ENCODE results near the gene DHX32. TPM values are rescaled to one million over a fixed set of nuclear protein-coding genes. Genes with fewer than 3 reads are reported as not detected.
A peak's percentile ranks its signal among the peaks of the same experiment; 100 is the strongest.

The DHX32 gene
- total RNA-seq, 1 experiment from 2014 or later: 35.7 TPM

GRCh38 chr10:125844751-125845221 lies 36.3 kb downstream of the DHX32 start:
- H3K27ac ChIP-seq: no peak overlapping the region
- no peaks in the 10 kb centered on the region for H3K27me3 ChIP-seq
- no peaks in the 10 kb centered on the region for H3K4me1 ChIP-seq
- DNase-seq: no peak
- H3K9me3 ChIP-seq (replicated peaks): no peaks in the 10 kb centered on the region
- no peak overlapping the region for H3K4me3 ChIP-seq
- H3K36me3 ChIP-seq: peaks cover 22% of the 10 kb centered on the region

GRCh38 chr10:125843603-125844329 lies 37.3 kb downstream of the DHX32 start:
- Histone ChIP-seq H3K27me3 (no peaks in the 10 kb centered on the region), H3K4me3 (no peak overlapping the region), H3K9me3 (replicated peaks) (no peaks in the 10 kb centered on the region), H3K27ac (no peak overlapping the region), H3K36me3 (peaks cover 26% of the 10 kb centered on the region), H3K4me1 (no peaks in the 10 kb centered on the region)
- no peak for DNase-seq

- Histone ChIP-seq H3K36me3 (peaks cover 41% of the 10 kb centered on the region), H3K4me3 (no peak overlapping the region), H3K27ac (no peak overlapping the region), H3K4me1 (no peaks in the 10 kb centered on the region), H3K9me3 (replicated peaks) (no peaks in the 10 kb centered on the region), H3K27me3 (no peaks in the 10 kb centered on the region)
- no peak for DNase-seq
These were observed 40.1 kb downstream of the DHX32 start for GRCh38 chr10:125840955-125841354.

GRCh38 chr10:125840406-125840805 lies 40.7 kb downstream of the DHX32 start:
- DNase-seq: no peak
- Histone ChIP-seq H3K9me3 (replicated peaks) (no peaks in the 10 kb centered on the region), H3K27me3 (no peaks in the 10 kb centered on the region), H3K36me3 (peaks cover 45% of the 10 kb centered on the region), H3K27ac (no peak overlapping the region), H3K4me1 (no peaks in the 10 kb centered on the region), H3K4me3 (no peak overlapping the region)

GRCh38 chr10:125838802-125839575 lies 42.1 kb downstream of the DHX32 start:
- Histone ChIP-seq H3K27ac (no peak overlapping the region), H3K4me1 (no peaks in the 10 kb centered on the region), H3K27me3 (no peaks in the 10 kb centered on the region), H3K9me3 (replicated peaks) (no peaks in the 10 kb centered on the region), H3K4me3 (no peak overlapping the region), H3K36me3 (peaks cover 50% of the 10 kb centered on the region)
- no peak for DNase-seq

- Histone ChIP-seq H3K27me3 (no peaks in the 10 kb centered on the region), H3K36me3 (peaks cover 67% of the 10 kb centered on the region), H3K4me1 (no peaks in the 10 kb centered on the region), H3K27ac (no peak overlapping the region), H3K4me3 (no peak overlapping the region), H3K9me3 (replicated peaks) (no peaks in the 10 kb centered on the region)
- no peak for DNase-seq
These were observed 44.3 kb downstream of the DHX32 start for GRCh38 chr10:125836746-125837145.

GRCh38 chr10:125828311-125828710 lies 52.8 kb downstream of the DHX32 start:
- peaks cover 15% of the 10 kb centered on the region for H3K4me1 ChIP-seq
- no peaks in the 10 kb centered on the region for H3K27me3 ChIP-seq
- DNase-seq: no peak
- no peak overlapping the region for H3K27ac ChIP-seq
- H3K4me3 ChIP-seq: no peak overlapping the region
- no peaks in the 10 kb centered on the region for H3K9me3 ChIP-seq (replicated peaks)
- peaks cover 80% of the 10 kb centered on the region for H3K36me3 ChIP-seq

- Histone ChIP-seq H3K4me3 (no peak overlapping the region), H3K27ac (no peak overlapping the region), H3K36me3 (peaks cover 73% of the 10 kb centered on the region), H3K9me3 (replicated peaks) (no peaks in the 10 kb centered on the region), H3K4me1 (peaks cover 15% of the 10 kb centered on the region), H3K27me3 (no peaks in the 10 kb centered on the region)
- no peak for DNase-seq
These were observed 54.0 kb downstream of the DHX32 start for GRCh38 chr10:125827133-125827532.

- H3K27me3 ChIP-seq: no peaks in the 10 kb centered on the region
- peaks cover 15% of the 10 kb centered on the region for H3K4me1 ChIP-seq
- DNase-seq: peak in 1 of 2 experiments; percentile 6
- peak overlapping the region; percentile 99 for H3K27ac ChIP-seq
- peaks cover 49% of the 10 kb centered on the region for H3K36me3 ChIP-seq
- peak overlapping the region; percentile 96 for H3K4me3 ChIP-seq
- no peaks in the 10 kb centered on the region for H3K9me3 ChIP-seq (replicated peaks)
These were observed 56.4 kb downstream of the DHX32 start for GRCh38 chr10:125824736-125825135.

GRCh38 chr10:125823663-125824251 lies 57.3 kb downstream of the DHX32 start:
- Histone ChIP-seq H3K27me3 (no peaks in the 10 kb centered on the region), H3K4me1 (peaks cover 11% of the 10 kb centered on the region), H3K4me3 (peak overlapping the region; percentile 96), H3K9me3 (replicated peaks) (no peaks in the 10 kb centered on the region), H3K27ac (peak overlapping the region; percentile 99), H3K36me3 (peaks cover 39% of the 10 kb centered on the region)
- DNase-seq: peak; percentile 83 to 84

- peak within 1 kb of the TSS; percentile 99 for H3K27ac ChIP-seq
- DNase-seq: peak; percentile 90 to 96
- H3K36me3 ChIP-seq: peaks cover 32% of the 10 kb centered on the region
- no peaks in the 10 kb centered on the region for H3K9me3 ChIP-seq (replicated peaks)
- H3K4me3 ChIP-seq: peak within 1 kb of the TSS; percentile 96
- H3K4me1 ChIP-seq: peaks cover 7% of the 10 kb centered on the region; the same call in 1 of the 2 replicates
- no peaks in the 10 kb centered on the region for H3K27me3 ChIP-seq
These were observed 58.0 kb downstream of the DHX32 start, which contains the start of the genes BCCIP and UROS for GRCh38 chr10:125822878-125823662. Gene BCCIP, plus strand, starts transcription at chr10:125823546. Its CDS starts 12 bp downstream, at chr10:125823558. Gene UROS, minus strand, starts transcription at chr10:125823258. Its CDS starts 6,759 bp downstream, at chr10:125816499.

- no peak for DNase-seq
- H3K4me1 ChIP-seq: peaks cover 7% of the 10 kb centered on the region; the same call in 1 of the 2 replicates
- H3K27me3 ChIP-seq: no peaks in the 10 kb centered on the region
- peaks cover 11% of the 10 kb centered on the region for H3K36me3 ChIP-seq
- no peak overlapping the region for H3K4me3 ChIP-seq
- H3K27ac ChIP-seq: no peak overlapping the region
- no peaks in the 10 kb centered on the region for H3K9me3 ChIP-seq (replicated peaks)
These were observed 60.4 kb downstream of the DHX32 start for GRCh38 chr10:125820701-125821100.

- Histone ChIP-seq H3K27ac (no peak overlapping the region), H3K27me3 (no peaks in the 10 kb centered on the region), H3K9me3 (replicated peaks) (no peaks in the 10 kb centered on the region), H3K4me3 (no peak overlapping the region), H3K4me1 (no peaks in the 10 kb centered on the region), H3K36me3 (0 out of 2 replicates have a peak, but pooled peaks cover 2% of the 10 kb centered on the region)
- DNase-seq: no peak
These were observed 63.6 kb downstream of the DHX32 start for GRCh38 chr10:125817337-125817946.

- Histone ChIP-seq H3K4me1 (no peaks in the 10 kb centered on the region), H3K27me3 (no peaks in the 10 kb centered on the region), H3K9me3 (replicated peaks) (no peaks in the 10 kb centered on the region), H3K36me3 (peaks cover 5% of the 10 kb centered on the region; the same call in 1 of the 2 replicates), H3K27ac (no peak overlapping the region), H3K4me3 (no peak overlapping the region)
- no peak for DNase-seq
These were observed 64.5 kb downstream of the DHX32 start for GRCh38 chr10:125816548-125816947.
